AG09319 (cell line): Measurements from ENCODE around the gene STAMBP.

Source experiments
- DNase-seq: peaks from one replicate; pipeline ENCODE4 v3.0.0-alpha.2; 2010; ENCODE audit warnings: low read depth; ENCODE audit errors: extremely low read depth
- CTCF ChIP-seq: IDR thresholded peaks from 2 replicates; pipeline ENCODE4 v1.5.1; 2011; ENCODE audit warnings: low read depth, mild to moderate bottlenecking, inconsistent platforms, low read length, moderate library complexity

Gene STAMBP

GRCh38 chr2:73852020-73852419 lies 23.3 kb downstream of the STAMBP start:
- no peak for DNase-seq
- TF ChIP-seq CTCF, result no peak

- TF ChIP-seq CTCF, result no peak
- no peak for DNase-seq
Measured at GRCh38 chr2:73855526-73855925, 26.8 kb downstream of the STAMBP start.

GRCh38 chr2:73856214-73856613 lies 27.5 kb downstream of the STAMBP start:
- DNase-seq, result no peak
- TF ChIP-seq CTCF, result no peak

- no peak for TF ChIP-seq CTCF
- DNase-seq, result no peak
Measured at GRCh38 chr2:73859721-73860586, 31.2 kb downstream of the STAMBP start.

- DNase-seq, result no peak
- TF ChIP-seq CTCF, result no peak
Measured at GRCh38 chr2:73862987-73863386, 34.2 kb downstream of the STAMBP start.

GRCh38 chr2:73868204-73868978 lies 39.6 kb downstream of the STAMBP start:
- DNase-seq, result no peak
- no peak for TF ChIP-seq CTCF

- TF ChIP-seq CTCF, result no peak
- peak; percentile 72 for DNase-seq
Measured at GRCh38 chr2:73870084-73870483, 41.3 kb downstream of the STAMBP start.
